Activated CD8-positive, alpha-beta memory T cell treated with anti-CD3 and anti-CD28 coated beads for 24 hours (primary cell): ENCODE measurements around the gene IGSF21.

ENCODE experiments used
- DNase-seq: peaks from one replicate; pipeline ENCODE4 v3.0.0-alpha.2; 2020

The IGSF21 gene

DNA sequence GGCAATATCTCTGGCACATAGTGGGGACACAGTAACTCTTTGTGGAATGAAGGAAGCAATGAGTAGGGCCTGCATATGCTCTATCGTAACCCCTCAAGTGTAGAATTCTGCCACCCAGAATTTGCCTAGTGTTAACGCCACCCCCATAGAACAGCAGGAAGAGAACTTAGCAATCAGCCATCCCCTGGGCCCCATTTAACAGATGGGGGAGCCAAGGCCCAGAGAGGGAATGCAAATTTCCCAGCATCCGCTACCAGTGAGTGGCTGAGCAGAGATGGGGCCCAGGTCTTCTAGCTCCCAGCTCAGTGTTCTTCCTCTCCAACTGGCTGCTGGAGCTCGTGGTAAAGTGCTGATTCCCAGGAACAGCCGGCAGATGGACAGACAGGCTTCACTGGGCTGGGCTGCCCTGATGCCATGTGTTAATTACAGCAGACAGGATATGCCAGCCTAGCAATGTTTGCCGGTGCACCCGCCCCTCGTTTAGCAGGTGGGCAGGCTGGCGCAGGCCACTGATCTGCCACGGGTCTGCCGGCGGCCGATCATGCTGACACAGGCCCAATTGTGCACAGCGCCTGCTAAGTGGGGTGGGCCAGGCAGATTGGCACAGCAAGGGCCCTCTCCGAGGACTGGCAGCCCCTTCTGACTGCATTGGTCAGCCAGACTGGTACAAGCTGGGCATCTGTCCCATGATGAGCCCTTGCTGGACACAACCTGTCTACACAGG lies 171.9 kb downstream of the IGSF21 start:
- DNase-seq, result no peak

DNA sequence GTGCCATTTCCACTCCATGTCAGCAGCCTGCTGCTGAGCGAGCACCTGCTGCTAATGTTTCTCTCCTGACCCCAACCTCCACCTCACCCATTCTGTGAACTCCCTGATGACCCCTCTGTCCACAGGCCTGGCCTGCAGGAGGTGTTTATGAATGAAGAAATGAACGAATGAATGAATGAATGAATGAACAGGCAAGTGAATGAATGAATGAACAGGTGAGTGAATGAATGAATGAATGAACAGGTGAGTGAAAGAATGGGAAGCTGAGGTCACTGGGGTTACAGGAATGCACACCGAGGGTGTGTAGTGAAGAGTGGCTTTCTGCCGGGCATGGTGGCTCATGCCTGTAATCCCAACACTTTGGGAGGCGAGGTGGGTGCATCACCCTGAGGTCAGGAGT lies 173.4 kb downstream of the IGSF21 start:
- no peak for DNase-seq

DNA sequence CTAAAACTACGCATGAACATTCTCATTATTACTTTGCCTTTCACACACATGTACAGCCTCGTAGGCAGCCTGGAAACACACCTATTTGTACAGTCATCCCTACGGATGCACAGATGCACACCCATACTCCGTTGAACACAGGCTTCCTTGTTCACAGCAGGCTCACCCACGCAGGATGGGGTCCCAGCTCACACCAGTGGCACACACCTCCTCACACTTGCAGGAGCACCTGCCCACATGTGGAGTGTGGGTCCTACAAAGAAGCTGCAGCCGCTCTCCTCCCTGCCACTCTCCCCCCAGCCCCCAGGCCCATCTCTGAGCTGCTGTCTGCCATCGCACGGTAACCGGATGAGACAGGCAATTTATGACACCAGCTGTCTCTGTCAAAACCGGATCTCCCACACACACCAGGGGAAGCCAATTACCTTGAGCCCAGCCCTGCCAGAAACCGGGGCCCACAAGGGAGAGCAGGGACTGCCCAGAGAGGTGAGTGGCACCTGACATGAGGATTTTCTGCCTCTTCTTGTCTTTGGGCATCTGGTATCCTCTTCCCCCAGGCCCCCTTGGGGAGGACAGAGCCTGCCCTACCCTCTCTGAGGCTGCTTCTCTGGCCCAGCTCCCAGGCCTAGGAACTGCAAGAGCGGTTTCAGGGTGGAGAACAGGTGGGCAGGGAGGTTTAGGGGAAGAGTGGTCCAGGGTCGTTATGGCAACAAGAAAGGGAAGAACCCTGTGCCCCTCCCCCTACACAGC lies 175.4 kb downstream of the IGSF21 start:
- no peak for DNase-seq

DNA sequence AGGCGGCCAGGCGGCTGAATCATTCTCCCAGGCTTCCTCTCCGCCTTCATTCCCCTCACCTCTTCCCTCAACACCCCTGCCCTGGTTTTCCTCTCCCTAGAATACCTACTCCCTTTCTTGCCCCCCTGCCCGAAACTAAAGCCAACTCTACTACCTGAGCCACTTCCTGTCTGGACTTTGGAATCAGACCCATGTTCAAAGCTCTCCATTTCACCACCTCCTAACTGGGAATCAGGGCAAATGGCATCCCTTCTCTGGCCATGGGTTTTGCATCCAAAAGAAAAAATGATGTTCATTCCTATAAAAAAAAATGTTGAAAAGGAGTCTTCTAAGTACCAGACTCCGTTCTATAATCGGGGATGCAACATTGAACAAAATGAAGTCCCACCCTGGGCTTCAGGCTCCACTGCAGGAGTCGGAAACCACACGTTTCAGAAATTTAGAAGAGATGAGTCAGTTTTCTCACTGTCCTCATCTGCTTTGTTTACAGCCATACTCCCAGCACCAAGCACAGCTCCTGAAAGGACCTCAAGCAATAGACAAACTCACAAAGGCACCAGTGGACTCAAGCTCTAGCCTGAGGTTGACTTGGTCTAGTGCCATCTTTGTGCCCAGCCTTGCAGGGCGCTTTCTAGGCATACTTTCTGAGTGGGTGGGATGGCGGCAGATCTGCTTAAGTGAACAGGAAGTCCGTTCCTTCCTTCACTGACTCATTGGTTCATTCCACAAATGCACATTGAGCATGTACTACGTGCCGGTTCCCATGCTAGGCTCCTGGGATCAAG lies 176.2 kb downstream of the IGSF21 start:
- DNase-seq, result no peak

DNA sequence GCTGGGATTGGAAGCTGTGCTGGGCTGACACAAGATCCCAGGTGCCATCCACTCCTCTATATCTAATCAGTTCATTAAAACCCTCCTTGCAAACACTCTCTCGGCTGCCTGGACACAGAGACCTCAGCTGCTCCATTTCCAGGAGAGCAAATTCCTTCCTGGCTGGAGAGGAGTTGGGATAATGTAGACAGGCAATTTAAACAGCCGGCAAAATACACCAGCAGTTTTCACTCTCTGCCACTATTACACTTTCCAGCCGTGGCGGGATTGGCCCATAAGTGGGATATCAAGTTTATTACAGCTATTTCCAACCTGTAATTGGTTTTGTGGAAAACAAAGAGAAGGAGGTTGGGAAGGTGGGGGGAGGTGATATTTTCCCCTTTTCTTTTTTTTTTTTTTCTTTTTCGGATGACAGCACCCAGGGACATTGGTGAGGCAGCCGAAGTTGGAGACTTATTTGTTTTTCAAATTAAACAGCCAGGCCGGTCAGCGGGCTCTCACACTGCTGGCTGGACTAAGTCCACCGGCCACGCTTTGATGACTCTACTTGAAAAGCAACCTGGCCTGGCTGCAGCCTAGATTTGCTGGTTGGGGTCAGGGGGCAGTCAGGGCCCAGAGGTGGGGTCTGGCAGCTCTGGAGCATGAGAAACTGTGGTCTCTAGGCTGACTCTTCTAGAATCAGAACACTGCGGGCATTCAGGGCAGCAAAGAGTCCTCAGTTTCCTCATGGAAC lies 177.4 kb downstream of the IGSF21 start:
- DNase-seq, result no peak

DNA sequence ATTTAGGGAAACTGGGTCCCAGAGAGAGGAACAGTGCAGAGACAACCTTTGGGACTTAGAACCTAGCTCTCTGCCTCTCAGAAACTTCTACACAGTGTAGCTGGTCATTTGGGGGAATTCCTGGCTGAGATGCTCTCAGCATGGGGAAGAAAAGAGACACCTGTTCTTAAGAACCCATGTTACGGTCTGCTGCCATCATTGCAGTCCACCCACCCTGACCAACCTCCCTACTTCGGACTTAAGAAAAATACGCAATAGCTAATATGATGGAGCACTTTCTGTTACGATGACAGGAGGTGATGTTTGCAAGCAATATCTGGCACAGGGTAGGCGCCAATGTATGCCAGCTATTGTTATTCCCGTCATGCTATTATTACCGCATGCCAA lies 177.9 kb downstream of the IGSF21 start:
- DNase-seq, result no peak

DNA sequence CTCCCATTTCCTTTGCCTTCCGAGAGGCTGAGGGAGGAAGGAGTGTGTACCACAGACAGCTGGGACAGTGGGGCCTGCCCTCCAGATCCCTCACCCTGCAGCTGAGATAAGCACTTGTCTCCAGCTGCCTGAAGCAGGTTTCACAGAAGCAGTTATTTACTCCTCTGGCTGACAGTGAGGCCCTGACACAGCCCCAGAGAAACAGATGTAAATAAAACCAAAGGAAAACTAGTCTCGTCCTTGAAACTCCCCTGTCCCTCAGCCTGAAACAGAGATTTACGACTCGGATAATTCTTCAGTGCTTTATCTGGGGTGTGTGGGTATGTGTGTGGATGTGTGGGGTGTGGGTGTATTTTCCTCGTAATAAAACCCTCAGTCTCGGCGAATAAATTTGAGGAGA lies 181.1 kb downstream of the IGSF21 start:
- DNase-seq, result no peak

DNA sequence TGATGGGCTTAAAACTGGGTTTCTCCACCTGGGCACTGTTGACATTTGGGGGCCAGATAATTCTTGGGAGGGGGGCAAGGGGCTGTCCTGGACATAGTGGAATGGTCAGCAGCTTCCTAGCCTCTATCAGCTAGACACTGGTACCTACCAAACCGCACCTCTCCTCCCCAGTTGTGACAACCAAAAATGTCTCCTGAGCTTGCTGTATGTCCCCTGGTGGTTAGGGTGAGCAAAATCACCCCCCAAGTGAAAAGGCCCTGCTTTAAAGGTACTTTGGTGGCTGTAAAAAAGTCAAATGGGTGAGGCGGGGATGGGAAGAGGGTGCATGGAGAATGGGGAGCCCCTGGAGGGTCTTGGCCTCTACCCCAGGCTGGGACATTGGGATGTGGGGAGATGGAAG lies 182.0 kb downstream of the IGSF21 start:
- no peak for DNase-seq

DNA sequence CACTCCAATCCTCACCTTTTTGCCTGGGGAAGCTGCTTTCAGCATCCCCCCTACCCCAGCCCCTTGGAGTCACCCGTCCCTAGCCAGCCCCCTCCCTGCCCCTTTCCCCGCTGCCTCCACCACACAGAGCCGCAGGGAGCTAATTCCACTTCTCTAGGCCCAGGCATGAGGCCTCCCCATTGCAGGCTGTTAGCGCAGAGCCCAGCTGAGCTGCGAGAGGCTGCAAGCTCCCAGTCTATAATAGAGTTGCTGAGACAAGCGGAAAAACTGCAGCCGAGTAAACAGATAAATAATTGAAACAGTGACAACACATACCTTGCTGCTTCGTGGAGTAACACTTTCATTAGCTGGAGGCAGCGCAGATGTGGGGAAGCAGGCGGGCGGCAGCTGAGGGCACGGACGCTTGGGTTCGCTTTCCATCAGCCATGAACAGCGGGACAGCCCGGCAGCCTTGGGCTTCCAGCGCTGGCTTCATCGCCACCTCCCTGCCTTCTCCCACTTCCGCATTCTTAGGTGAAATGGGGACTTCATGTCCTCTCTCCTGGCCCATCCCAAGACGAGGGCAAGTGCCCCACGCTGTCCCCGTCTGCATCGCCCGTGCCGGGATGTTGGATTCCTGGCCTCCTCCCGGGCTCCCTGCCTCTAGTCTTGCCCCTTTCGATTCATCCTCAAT lies 183.3 kb downstream of the IGSF21 start:
- no peak for DNase-seq

DNA sequence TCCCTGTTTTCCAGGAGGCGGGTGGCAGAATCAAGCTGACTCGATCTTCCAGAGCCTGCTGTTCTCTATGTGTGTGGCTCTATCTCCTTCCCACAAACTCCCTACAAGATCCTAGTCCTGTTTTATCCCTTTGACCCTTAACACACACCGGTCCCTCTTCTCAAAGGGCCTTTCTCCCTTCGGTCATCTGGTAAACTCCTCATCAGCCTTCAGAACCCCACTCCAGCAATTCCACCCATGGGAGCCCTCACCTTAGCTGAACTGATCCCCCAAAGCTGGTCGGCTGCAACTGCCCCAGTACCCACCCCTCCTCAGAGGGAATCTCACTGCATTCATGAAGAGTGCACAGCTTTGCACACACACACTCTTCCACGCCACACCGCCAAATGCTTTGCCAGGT lies 184.9 kb downstream of the IGSF21 start:
- DNase-seq, result no peak

DNA sequence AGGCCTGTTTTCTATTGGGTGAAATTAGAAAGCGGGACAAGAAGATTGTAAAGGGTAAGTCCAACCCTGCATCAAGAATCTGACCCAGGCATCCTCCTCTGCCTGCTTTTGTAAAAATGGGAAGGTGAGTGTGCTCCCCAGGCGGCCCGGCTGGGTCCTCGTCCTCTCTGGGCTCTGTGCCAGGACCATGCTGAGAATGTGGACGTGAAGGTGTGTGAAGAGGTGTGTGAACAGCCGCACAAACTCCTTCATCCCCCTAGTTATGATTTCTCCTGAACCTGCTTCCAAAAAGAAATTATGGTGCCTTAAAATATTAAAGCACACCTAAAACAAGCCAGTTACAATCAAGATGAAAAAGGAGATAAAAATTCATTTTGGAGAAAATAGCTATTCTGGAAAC lies 185.7 kb downstream of the IGSF21 start:
- no peak for DNase-seq

DNA sequence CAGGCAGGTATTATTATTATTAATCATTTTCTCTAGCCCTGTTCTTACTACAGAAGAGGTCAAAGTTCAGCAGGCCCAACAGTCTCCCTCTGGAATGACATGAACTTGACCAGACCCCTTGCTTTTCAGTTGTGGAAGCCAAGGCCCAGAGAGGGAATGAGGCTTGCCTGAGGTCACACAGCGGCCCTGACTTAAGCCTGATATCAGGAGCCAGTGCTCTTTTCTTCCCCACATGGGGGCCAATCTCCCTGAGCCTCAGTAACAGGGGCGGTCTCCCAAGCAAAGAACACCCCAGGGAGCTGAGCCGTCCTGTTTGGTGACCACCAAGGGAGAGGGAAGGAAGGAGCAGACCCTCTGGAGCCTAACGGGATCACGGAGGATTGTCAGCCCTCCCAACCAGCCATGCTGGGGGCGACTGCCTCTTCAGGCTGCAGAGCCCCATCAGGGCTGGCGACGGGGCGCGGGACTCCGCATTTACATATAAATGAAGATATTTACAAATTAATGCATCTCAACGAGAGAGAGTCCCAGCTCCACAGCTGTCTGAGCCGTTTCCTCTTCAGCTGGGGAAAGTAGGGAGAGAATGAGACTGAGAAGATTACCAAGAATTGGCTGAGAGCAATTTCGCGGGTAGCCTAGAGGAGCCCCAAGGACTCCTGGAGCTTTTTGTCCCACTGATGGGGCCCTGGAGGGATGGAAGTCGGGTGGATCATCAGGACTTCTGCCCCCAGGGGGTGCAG lies 187.0 kb downstream of the IGSF21 start:
- no peak for DNase-seq

DNA sequence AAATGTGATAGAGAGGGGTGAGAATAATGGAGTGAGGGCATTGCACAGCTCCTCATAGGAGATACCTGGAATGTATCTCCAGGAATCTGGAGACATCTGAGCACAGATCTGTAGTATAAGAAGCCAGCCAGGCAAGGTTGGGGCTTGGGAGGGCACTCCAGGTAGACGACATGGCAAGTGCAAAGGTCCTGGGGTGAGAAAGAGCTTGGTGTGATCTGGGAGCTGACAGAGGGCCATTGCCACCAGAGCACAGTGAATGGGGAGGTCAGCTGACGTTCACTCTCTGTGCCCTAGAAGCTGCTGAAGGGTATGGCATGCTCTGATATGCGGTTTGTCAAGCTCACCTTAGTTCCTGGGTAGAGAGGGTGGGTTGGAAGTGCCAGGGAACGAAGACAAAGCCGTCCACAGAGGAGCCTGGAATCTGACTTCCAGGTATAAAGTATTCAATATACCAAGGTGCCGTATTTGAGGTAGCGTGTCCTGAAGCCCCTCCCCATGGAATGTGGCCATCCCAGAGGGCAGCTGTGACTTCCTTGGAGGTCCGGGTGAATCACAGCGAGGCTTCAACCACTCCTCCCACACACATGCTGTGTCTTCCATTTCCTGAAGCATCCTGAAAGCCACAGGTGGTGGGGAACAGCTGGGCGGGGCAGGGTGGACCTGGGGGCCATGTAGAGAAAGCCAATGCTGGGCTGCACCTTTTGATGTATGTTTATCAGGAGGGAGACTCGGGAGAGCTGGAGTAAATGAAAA lies 190.5 kb downstream of the IGSF21 start:
- DNase-seq, result no peak

DNA sequence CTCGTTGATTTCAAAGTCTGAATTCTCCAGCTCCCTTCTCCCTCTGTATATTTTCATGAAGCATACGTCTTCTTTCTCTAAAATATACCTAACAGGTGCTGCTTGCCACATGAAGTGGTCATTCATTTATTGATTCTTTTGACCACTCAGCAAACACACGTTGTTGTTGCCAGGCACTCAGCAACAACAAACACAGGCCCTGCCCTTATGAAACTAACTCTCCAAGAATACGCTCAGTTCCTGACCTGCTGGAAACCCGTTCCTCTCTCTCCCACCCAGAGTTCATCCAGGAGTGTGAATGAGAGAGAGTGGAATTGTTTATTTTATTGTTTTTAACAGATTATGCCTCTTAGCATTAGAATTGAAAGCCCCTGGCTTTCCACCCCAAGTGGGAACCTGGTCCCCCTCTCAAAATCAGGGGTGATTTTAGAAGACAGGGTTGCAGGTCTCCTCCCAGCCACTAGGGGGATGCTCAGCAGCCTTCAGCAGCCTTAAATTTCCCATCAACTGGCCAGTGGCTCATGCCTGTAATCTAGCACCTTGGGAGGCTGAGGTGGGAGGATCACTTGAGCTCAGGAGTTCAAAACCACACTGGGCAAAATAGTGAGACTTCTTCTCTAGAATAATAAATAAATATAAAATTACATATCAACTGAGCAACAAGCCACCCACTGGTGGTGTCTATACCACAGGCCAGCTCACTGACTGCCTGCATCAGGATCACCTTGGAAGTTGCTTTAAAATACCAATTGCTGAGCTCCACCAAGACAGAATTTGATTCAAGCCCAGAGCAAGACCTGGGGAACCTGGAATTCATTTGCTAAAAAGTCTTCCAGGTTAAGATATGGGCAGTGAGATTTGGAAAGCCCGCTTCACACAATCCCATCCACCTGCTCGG lies 192.1 kb downstream of the IGSF21 start:
- DNase-seq, result peak; percentile 57

DNA sequence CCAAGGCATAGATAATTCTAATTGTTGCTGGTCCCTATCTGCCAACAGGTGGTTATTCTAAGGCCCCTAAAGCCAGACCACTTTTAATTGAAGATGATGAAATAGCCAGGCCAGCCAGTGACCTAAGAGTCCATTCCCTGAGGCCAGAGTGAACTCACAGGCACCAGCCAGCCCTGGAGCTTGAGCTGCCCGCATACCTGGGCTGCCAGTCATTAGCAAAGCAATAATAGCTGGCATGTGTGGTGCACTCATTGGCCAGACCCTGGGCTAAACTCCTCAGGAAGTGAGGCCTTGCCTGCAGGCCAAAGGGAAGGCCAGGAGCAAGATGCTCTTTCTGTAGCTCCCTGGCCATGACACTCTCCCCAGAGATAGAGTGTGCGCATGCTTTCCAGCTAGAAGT lies 192.8 kb downstream of the IGSF21 start:
- no peak for DNase-seq

DNA sequence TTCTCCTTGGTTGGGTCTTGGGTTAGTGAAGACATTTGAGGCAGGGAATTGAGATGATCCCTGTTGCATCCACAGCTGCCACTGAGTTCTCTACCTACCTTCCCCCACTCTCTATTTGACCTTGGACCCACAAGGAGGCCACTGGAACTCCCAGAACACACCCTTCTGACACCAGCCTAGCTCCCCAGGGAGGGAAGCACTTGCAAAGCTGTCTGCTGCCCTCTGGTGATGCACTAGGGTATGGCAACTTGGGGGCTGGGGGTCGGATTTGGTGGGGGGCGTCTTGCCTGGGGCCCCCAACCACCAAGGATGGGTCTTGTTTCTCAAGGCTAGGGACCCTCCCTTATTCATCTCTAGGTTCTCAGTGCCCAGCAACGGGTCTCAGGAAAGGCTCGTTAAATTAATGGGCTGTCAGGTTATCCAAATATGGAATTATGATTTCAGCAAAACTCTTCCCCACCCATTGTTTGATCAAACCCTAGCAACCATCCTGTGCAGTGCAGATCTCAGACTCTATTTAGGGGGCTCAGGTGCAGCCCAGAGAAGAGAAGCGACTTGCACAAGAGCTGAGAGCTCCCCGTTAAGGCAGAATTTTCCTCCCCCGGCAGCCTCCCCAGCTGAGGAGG lies 195.3 kb downstream of the IGSF21 start:
- peak; percentile 57 for DNase-seq

DNA sequence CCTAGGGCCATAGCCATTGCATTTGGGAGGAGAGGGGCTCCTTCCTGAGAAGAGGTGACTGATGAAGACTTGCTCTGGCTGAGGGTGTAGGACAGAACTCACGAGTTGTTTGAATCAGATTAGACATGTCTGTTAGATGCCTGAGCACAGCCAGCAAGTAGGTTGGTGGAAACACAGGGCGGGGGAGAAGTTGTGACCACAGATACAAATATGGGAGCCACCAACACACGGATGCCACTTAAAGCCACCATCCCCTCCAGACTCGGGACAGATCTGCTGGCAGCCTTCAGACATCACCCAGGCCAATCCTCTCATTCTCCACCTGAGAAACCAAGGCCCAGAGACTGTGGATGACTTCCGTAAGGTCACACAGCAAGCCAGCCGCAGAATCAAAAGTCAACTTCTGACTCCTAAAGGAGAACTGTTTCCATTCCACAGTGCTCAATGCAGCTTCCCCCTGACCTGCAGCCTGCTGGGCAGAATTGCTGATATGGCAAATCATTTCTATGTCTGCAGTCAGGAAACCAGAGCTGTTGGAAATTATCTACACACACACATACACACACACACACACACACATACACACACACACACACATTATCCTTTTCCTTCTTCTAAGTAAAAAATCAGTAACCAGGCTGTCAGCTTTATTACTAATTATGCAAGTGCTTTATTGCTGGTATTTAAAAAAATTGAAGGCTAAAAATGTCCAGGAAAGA lies 196.7 kb downstream of the IGSF21 start:
- DNase-seq, result no peak

DNA sequence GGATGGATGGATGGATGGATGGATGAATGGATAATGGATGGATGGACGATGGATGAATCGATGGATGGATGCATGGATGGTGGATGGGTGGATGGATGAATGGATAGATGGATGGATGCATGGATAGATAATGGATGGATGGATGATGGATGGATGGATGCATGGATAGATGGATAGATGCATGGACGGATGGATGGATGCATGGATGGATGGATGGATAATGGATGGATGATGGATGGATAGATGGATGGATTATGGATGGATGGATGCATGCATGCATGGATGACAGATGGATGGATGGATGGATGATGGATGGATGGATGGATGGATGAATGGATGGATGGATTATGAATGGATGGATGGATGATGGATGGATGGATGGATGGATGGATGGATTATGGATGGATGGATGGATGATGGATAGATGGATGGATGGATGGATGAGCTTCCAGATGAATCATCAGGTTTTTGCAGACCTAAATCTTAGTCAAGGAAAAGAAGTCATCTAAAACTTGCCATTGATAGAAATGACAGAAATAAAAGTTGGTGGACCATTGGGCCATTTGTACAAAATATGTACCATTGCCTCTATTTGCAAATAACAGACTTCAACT lies 197.7 kb downstream of the IGSF21 start:
- DNase-seq, result no peak
